Esophagus squamous epithelium (tissue), 4 donors: ENCODE results near the gene DENND2A.

ENCODE experiments used
- CTCF ChIP-seq, 6 experiments: fragments of 450-650 bp in 4 of 6; fragments of 200-600 bp in 2 of 6; sonication (generic) in 2 of 6; IDR thresholded peaks; one replicate each; pipeline ENCODE4 v1.5.1; 2016 to 2019; ENCODE audit warnings: antibody characterized with exemption in 6 of 6, mild to moderate bottlenecking in 4 of 6, moderate library complexity in 4 of 6
- POLR2A ChIP-seq, 4 donors: fragments of 450-650 bp; IDR thresholded peaks; one replicate each; pipeline ENCODE4 v1.6.1; 2017; ENCODE audit warnings: antibody characterized with exemption in 4 of 4, mild to moderate bottlenecking in 4 of 4, moderate library complexity in 3 of 4

GRCh38 chr7:140624392-140625191 is 16.0 kb downstream of the DENND2A start:
- TF ChIP-seq CTCF (IDR thresholded peaks at IDR 0.05) (no peak), POLR2A (IDR thresholded peaks at IDR 0.05) (no peak)
